Measurements from ENCODE around the gene BLNK. TPM values are rescaled to one million over a fixed set of nuclear protein-coding genes. Genes with fewer than 3 reads are reported as not detected.
"Not testable (repeated sequence)": the region's sequence is repeated elsewhere in the genome, so short reads cannot be mapped to it uniquely, and the experiment has no call there.

The BLNK gene
- total RNA-seq, 1 donor from 2014 or later = 56.4 TPM

GRCh38 chr10:96225119-96225518 lies 46.2 kb downstream of the BLNK start:
- DNase-seq (ENCODE audit: low spot score) = no peak

DNA sequence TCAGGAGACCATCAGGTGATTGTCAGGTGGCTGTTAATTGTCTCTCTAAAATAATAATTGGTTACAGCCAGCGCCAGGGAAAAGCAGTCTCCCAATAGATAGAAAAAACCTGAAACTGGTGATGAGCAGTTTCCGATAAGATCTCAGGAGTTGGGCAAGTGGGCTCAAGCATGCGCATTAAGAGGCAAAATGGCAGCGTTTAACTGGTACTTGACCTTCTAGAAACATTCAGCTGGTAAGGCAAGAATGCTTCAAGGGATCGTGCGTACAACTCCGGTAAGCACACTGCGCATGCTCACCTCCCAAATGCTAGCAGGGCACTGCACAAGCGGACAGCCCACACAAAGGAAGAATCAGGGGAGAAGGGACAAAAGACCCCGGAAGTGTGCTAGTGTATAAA lies 48.5 kb downstream of the BLNK start:
- no peak for DNase-seq (ENCODE audit: low spot score)

DNA sequence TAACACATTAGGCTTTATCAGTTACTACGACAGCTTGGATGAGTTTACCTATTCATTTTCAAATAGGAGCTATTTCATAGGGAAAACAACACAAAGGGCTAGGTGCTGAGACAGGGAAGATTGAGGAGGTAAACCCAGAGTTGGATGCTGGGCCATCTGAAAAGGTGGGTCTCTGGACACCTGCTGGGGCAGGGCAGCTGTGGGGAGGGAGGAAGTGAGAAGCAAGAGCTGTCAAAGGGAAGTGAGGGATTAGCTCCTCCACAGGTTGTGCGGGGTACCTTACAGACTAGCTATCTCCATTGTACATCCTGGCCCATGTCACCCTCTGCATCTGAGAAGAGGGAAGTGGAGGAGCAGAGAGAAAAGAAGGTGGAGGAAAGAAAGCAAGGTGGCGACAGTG lies 48.9 kb downstream of the BLNK start:
- no peak for DNase-seq (ENCODE audit: low spot score)

DNA sequence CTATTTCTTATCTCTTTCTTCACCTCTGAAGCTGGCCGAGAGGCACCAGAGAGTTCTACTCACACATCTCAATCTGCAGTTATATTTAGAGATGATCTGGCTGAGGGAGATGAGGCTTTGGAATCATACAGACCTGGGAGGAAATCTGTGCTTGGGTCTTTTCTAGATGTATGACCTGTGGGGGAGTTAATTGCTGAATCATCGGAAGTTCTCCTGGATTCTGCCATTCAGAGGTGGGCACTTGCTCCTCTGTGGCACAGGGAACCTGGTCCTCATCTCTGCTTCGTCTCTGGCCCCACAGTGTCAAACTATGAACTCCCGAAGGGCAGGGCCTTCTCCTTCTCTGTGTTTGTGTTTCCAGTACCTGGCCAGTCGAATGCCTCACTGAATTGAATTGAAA lies 52.5 kb downstream of the BLNK start:
- no peak for DNase-seq (ENCODE audit: low spot score)

DNA sequence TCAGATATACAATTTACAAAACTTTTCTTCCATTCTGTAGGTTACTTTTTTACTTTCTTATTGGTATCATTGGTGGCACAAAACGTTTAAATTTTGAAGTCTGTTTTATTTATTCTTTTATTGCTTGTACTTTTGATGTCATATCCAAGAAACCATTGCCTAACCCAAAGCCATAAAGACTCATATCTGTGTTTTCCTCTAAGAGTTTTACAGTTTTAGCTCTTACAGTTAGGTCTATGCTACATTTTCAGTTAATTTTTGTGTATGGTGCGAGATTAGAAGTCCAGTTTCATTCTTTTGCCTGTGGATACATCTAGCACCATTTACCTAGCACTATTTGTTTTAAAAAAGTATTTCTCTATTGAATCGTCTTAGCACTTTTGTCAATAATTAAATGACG lies 53.7 kb downstream of the BLNK start:
- no peak for DNase-seq (ENCODE audit: low spot score)

DNA sequence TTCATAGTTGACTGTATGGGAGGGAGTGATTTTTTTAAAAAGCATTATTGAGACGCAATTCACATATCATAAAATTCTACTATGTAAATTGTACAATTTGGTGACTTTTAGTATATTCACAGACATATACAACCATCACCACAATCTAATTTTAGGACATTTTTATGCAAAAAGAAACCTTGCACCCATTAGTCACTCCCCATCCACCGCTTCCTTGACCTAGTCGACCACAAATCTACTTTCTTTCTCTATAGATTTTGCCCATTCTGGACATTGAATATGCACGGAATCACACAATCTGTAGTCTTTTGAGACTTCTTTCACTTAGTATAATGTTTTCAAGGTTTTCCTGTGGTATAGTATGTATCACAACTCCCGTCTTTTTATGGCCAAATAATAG lies 54.6 kb downstream of the BLNK start:
- no peak for DNase-seq (ENCODE audit: low spot score)

DNA sequence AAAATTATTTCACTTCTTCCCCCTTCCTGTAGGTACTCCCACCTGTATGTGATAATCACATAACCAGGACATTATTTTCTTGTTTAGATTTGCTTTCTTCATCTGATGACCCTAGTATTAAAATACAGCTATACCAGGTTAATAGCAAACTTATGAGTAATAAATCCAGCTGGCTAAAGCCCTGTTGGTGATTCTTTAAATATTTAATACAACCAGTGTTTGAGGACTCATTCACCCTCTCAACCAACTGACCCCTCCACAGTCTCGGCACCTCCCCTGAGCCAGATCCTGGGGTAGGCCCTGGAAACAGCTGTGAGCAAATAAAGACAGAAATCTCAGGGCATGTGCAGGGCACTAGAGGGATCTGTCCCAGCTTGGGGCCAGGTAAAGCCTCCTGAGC lies 58.5 kb downstream of the BLNK start:
- no peak for DNase-seq (ENCODE audit: low spot score)

DNA sequence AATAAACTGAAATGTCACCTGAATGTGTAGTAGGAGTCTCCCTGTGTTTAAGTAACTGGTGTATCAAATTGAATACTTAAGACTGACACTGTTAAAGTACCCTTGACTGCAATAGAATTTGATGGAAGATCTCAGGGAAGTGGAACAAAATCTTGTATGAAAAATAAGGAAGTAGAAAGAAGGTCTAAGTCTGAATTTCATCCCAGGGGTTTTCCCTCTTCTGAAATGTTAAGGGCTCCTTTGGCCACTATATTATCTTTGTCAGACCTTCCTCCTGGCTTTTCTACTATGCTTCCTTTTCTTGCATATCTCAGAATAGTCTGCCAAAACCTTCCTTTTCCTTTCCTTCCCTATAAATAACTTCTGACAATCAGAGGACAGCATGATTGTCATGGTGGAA lies 59.6 kb downstream of the BLNK start:
- DNase-seq (ENCODE audit: low spot score) = no peak

DNA sequence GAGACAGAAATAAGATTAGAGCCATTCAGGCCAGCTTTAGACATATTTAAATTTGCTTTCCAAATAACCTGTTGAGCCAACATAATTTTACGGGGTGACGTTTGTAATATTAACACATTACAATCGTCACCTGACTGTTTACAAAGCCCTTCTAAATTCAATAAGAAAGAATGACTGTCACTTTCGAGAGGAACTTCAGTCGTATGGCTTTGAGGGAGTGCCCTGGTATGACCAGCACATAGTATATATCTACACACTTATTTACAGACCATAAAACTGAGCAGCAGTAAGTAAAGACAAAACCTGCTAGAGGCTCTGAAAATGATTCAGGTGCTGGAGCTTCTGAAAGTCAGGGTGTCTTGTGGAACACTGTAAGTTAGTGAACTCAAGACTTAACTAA lies 62.4 kb downstream of the BLNK start:
- no peak for DNase-seq (ENCODE audit: low spot score)

- no peak for DNase-seq (ENCODE audit: low spot score)
Observed at GRCh38 chr10:96208271-96208670, 63.1 kb downstream of the BLNK start.

- DNase-seq (ENCODE audit: low spot score) = no peak
Observed at GRCh38 chr10:96205580-96205979, 65.8 kb downstream of the BLNK start.

GRCh38 chr10:96201525-96201924 lies 69.8 kb downstream of the BLNK start:
- DNase-seq (ENCODE audit: low spot score) = no peak

DNA sequence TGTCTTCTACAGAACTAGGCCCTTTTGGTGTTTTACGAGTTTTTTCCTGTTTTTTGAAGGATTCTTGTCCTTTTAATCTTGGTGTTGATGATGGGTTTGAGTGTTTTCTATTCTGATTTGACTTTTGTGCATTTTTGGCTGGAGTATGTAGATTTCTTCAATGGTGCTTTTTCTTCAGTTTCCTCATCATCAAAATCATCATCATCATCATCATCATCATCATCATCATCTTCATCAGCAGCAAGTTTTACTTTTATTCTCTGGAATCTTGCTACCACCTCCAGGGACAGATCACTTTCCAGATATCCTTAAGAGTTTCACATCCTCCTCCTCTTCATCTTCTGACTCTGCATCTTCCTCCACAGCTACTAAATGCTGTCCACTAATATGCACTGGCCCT lies 81.9 kb downstream of the BLNK start:
- not testable (repeated sequence) for DNase-seq (ENCODE audit: low spot score)

- DNase-seq (ENCODE audit: low spot score) = no peak
Observed at GRCh38 chr10:96188916-96189315, 82.5 kb downstream of the BLNK start.

DNA sequence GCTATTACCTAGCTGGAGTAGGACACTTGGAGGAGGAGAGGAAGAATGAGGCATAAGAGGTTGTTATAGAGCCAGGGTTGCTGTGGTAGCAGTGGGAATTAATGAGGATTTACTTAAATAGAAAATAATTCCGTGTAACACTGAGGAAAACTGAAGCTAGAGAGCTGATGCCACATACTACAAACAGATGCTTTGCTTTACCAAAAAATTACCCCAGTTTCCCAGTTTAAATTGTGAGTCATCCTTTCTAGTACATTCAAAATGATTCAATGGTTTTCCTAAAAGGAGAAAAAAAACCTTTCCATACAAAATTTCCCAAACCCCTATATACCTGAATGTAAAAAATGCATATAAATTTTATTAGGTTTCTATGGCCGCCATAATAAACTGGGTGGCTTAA lies 82.9 kb downstream of the BLNK start:
- no peak for DNase-seq (ENCODE audit: low spot score)

- no peak for DNase-seq (ENCODE audit: low spot score)
Observed at GRCh38 chr10:96176985-96177384, 94.4 kb downstream of the BLNK start.

DNA sequence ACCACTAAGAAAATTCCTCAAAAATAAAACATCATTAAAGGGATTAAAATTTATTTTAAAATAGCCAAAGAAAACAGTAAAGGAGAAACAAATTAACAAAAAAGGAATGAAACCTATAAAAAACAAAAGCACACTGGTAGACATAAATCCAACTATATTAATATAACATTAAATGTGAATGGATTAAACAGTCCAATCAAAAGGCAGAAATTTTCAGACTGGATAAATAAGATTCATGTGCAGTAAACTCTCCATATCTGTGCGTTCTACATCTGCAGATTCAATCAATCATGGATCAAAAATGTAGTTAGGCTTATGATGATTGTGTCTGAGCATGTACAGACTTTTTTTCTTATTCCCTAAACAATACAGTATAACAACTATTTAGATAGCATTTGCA lies 98.7 kb downstream of the BLNK start:
- no peak for DNase-seq (ENCODE audit: low spot score)

DNA sequence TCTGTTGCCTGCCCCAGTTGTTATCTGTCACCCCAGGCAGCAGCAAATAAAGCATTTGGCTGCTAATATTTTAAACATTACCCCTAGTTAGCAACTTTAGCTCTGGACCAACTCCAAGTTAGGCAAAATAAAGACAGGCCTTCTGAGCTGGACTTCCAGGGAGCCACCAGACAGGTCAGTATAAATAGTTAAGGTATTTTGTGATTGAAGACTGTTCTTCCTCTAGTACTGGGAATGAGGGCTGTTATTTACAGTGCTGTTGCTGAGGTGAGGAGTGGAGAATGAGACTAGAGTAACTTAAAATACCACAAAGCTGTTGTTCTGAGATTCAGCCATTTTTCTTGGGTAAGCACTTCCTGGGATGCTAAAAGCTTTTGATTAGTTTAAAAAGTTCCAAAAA lies 101.1 kb downstream of the BLNK start:
- no peak for DNase-seq (ENCODE audit: low spot score)

- DNase-seq (ENCODE audit: low spot score) = no peak
Observed at GRCh38 chr10:96168546-96168945, 102.8 kb downstream of the BLNK start.

- no peak for DNase-seq (ENCODE audit: low spot score)
Observed at GRCh38 chr10:96165726-96166125, 105.6 kb downstream of the BLNK start.

DNA sequence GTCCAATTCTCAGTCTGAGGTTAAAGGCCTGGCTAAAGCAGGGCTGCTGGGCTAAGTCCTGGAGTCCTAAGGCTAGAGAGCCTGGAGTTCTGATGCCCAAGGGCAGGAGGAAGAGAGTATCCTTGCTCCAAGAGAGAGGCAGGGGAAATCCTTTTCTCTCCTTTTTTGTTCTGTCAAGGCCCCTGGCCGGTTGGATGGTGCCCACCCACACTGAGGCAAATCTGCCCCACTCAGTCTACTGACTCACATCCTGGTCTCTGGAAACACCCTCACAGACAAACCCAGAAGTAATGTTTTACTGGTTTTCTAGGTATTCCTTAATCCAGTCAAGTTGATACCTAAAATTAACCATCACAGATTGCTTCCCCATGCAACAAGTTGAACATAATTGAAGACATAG lies 118.3 kb downstream of the BLNK start:
- DNase-seq (ENCODE audit: low spot score) = no peak

DNA sequence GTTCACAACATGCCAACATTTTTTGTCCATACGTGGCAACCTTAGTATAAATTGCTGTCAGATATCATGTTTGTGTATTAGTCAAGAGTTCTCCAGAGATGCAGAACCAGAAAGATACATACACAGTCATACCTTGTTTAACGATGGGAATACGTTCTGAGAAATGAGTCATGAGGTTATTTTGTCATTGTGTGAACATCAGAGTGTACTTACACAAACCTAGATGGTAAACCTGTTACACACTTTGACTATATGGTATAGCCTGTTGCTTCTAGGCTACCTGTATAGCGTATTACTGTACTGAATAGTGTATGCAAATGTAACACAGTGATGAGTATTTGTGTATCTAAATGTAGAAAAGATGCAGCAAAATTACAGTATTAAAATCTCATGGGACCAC lies 118.9 kb downstream of the BLNK start:
- no peak for DNase-seq (ENCODE audit: low spot score)

Measured in ureter (tissue), 1 donor.